ENCODE measurements around the gene PEX5L.

The PEX5L gene

GRCh38 chr3:179977356-179977755 lies 59.4 kb downstream of the PEX5L start:
- no peak overlapping the region for H3K27ac Mint-ChIP-seq

GRCh38 chr3:179973931-179974361 lies 62.8 kb downstream of the PEX5L start:
- Mint-ChIP-seq H3K36me3 (ENCODE audit: low read depth) (peaks cover 3% of the 10 kb centered on the region), H3K4me3 (peak overlapping the region; percentile 32), H3K9me3 (peaks cover 3% of the 10 kb centered on the region), H3K4me1 (ENCODE audit: low read depth) (peaks cover 3% of the 10 kb centered on the region), H3K27ac (peak overlapping the region; percentile 9), H3K27me3 (ENCODE audit: low read depth) (peaks cover 9% of the 10 kb centered on the region)

More at GRCh38 chr3:179977356-179977755, 59.4 kb downstream of the PEX5L start:
- Mint-ChIP-seq H3K27me3 (ENCODE audit: low read depth) (peaks cover 9% of the 10 kb centered on the region), H3K4me1 (ENCODE audit: low read depth) (peaks cover 2% of the 10 kb centered on the region), H3K9me3 (no peaks in the 10 kb centered on the region), H3K4me3 (no peak overlapping the region), H3K36me3 (ENCODE audit: low read depth) (no peaks in the 10 kb centered on the region)

- Mint-ChIP-seq H3K4me1 (ENCODE audit: low read depth) (peaks cover 3% of the 10 kb centered on the region), H3K9me3 (peaks cover 3% of the 10 kb centered on the region)
These were observed 63.8 kb downstream of the PEX5L start for GRCh38 chr3:179972881-179973423.

GRCh38 chr3:179971280-179971679 lies 65.5 kb downstream of the PEX5L start:
- Mint-ChIP-seq H3K4me1 (ENCODE audit: low read depth) (peaks cover 3% of the 10 kb centered on the region), H3K36me3 (ENCODE audit: low read depth) (peaks cover 3% of the 10 kb centered on the region), H3K4me3 (no peak overlapping the region), H3K27me3 (ENCODE audit: low read depth) (peaks cover 14% of the 10 kb centered on the region), H3K27ac (no peak overlapping the region), H3K9me3 (peaks cover 3% of the 10 kb centered on the region)

More at GRCh38 chr3:179972881-179973423, 63.8 kb downstream of the PEX5L start:
- H3K36me3 Mint-ChIP-seq (ENCODE audit: low read depth) = peaks cover 3% of the 10 kb centered on the region
- no peak overlapping the region for H3K27ac Mint-ChIP-seq
- no peak overlapping the region for H3K4me3 Mint-ChIP-seq
- peaks cover 9% of the 10 kb centered on the region for H3K27me3 Mint-ChIP-seq (ENCODE audit: low read depth)

- H3K27ac Mint-ChIP-seq = no peak overlapping the region
- peaks cover 10% of the 10 kb centered on the region for H3K27me3 Mint-ChIP-seq (ENCODE audit: low read depth)
- peaks cover 3% of the 10 kb centered on the region for H3K4me1 Mint-ChIP-seq (ENCODE audit: low read depth)
- H3K4me3 Mint-ChIP-seq = no peak overlapping the region
- H3K9me3 Mint-ChIP-seq = peaks cover 3% of the 10 kb centered on the region
- peaks cover 3% of the 10 kb centered on the region for H3K36me3 Mint-ChIP-seq (ENCODE audit: low read depth)
These were observed 66.0 kb downstream of the PEX5L start for GRCh38 chr3:179970746-179971145.

GRCh38 chr3:179969525-179969924 lies 67.2 kb downstream of the PEX5L start:
- Mint-ChIP-seq H3K27me3 (ENCODE audit: low read depth) (peaks cover 9% of the 10 kb centered on the region), H3K27ac (no peak overlapping the region), H3K36me3 (ENCODE audit: low read depth) (peaks cover 3% of the 10 kb centered on the region), H3K4me3 (no peak overlapping the region), H3K9me3 (peaks cover 3% of the 10 kb centered on the region), H3K4me1 (ENCODE audit: low read depth) (peaks cover 3% of the 10 kb centered on the region)

GRCh38 chr3:179967622-179968021 lies 69.1 kb downstream of the PEX5L start:
- Mint-ChIP-seq H3K4me3 (no peak overlapping the region), H3K27ac (no peak overlapping the region), H3K9me3 (peaks cover 3% of the 10 kb centered on the region), H3K36me3 (ENCODE audit: low read depth) (peaks cover 3% of the 10 kb centered on the region), H3K27me3 (ENCODE audit: low read depth) (peaks cover 15% of the 10 kb centered on the region), H3K4me1 (ENCODE audit: low read depth) (peaks cover 1% of the 10 kb centered on the region)

- Mint-ChIP-seq H3K27ac (no peak overlapping the region), H3K9me3 (peaks cover 3% of the 10 kb centered on the region), H3K36me3 (ENCODE audit: low read depth) (peaks cover 3% of the 10 kb centered on the region), H3K4me3 (no peak overlapping the region), H3K27me3 (ENCODE audit: low read depth) (peaks cover 28% of the 10 kb centered on the region), H3K4me1 (ENCODE audit: low read depth) (peaks cover 6% of the 10 kb centered on the region)
These were observed 71.8 kb downstream of the PEX5L start for GRCh38 chr3:179964890-179965289.

- H3K9me3 Mint-ChIP-seq = no peaks in the 10 kb centered on the region
- H3K4me1 Mint-ChIP-seq (ENCODE audit: low read depth) = peaks cover 6% of the 10 kb centered on the region
- H3K27ac Mint-ChIP-seq = no peak overlapping the region
- H3K27me3 Mint-ChIP-seq (ENCODE audit: low read depth) = peaks cover 28% of the 10 kb centered on the region
- no peak overlapping the region for H3K4me3 Mint-ChIP-seq
- peaks cover 2% of the 10 kb centered on the region for H3K36me3 Mint-ChIP-seq (ENCODE audit: low read depth)
These were observed 73.9 kb downstream of the PEX5L start for GRCh38 chr3:179962629-179963387.

- Mint-ChIP-seq H3K36me3 (ENCODE audit: low read depth) (peaks cover 2% of the 10 kb centered on the region), H3K4me1 (ENCODE audit: low read depth) (peaks cover 16% of the 10 kb centered on the region), H3K9me3 (no peaks in the 10 kb centered on the region), H3K27me3 (ENCODE audit: low read depth) (peaks cover 29% of the 10 kb centered on the region), H3K27ac (no peak overlapping the region), H3K4me3 (no peak overlapping the region)
These were observed 75.0 kb downstream of the PEX5L start for GRCh38 chr3:179961703-179962078.

GRCh38 chr3:179961071-179961702 lies 75.5 kb downstream of the PEX5L start:
- Mint-ChIP-seq H3K4me3 (no peak overlapping the region), H3K27ac (no peak overlapping the region), H3K36me3 (ENCODE audit: low read depth) (peaks cover 2% of the 10 kb centered on the region), H3K4me1 (ENCODE audit: low read depth) (peaks cover 18% of the 10 kb centered on the region), H3K27me3 (ENCODE audit: low read depth) (peaks cover 29% of the 10 kb centered on the region), H3K9me3 (no peaks in the 10 kb centered on the region)

GRCh38 chr3:179958759-179959158 lies 78.0 kb downstream of the PEX5L start:
- Mint-ChIP-seq H3K27me3 (ENCODE audit: low read depth) (peaks cover 29% of the 10 kb centered on the region), H3K9me3 (no peaks in the 10 kb centered on the region), H3K4me3 (no peak overlapping the region), H3K27ac (no peak overlapping the region), H3K36me3 (ENCODE audit: low read depth) (peaks cover 2% of the 10 kb centered on the region), H3K4me1 (ENCODE audit: low read depth) (peaks cover 23% of the 10 kb centered on the region)

GRCh38 chr3:179958143-179958542 lies 78.6 kb downstream of the PEX5L start:
- Mint-ChIP-seq H3K36me3 (ENCODE audit: low read depth) (peaks cover 2% of the 10 kb centered on the region), H3K4me1 (ENCODE audit: low read depth) (peaks cover 25% of the 10 kb centered on the region), H3K27ac (no peak overlapping the region), H3K4me3 (no peak overlapping the region), H3K27me3 (ENCODE audit: low read depth) (peaks cover 28% of the 10 kb centered on the region), H3K9me3 (no peaks in the 10 kb centered on the region)

- Mint-ChIP-seq H3K4me1 (ENCODE audit: low read depth) (peaks cover 25% of the 10 kb centered on the region), H3K27me3 (ENCODE audit: low read depth) (peaks cover 20% of the 10 kb centered on the region), H3K9me3 (no peaks in the 10 kb centered on the region), H3K4me3 (peak overlapping the region; percentile 35), H3K36me3 (ENCODE audit: low read depth) (peaks cover 4% of the 10 kb centered on the region), H3K27ac (no peak overlapping the region)
These were observed 79.4 kb downstream of the PEX5L start for GRCh38 chr3:179957264-179957845.

Measured in T-helper 1 cell treated with Interleukin-12 subunit alpha and Interleukin-12 subunit beta and Interleukin-4 antibody, amounts not matched to agents 30 μg/mL and 1 μg/mL, for 36 hours (primary cell).